DND-41 (cell line): ENCODE data around the gene GNL2.

ENCODE experiments used
- CTCF ChIP-seq: IDR thresholded peaks from 2 replicates; pipeline ENCODE4 v1.5.1; 2012; ENCODE audit warnings: borderline replicate concordance, low read length, moderate library complexity, mild to moderate bottlenecking; ENCODE audit not compliant: poor library complexity, severe bottlenecking; ENCODE audit errors: extremely low read depth
- EZH2 ChIP-seq: IDR thresholded peaks from 3 replicates; pipeline ENCODE4 v1.6.1; 2012; ENCODE audit warnings: borderline replicate concordance, low read depth, mild to moderate bottlenecking, moderate library complexity, low read length, inconsistent platforms; ENCODE audit not compliant: severe bottlenecking

GRCh38 chr1:37549341-37549740 lies 46.4 kb downstream of the GNL2 start:
- TF ChIP-seq EZH2, result no peak
- no peak for TF ChIP-seq CTCF
